Parathyroid adenoma (tissue), 2 donors: ENCODE results near the gene LAMC3.
"Not testable (repeated sequence)": the region's sequence is repeated elsewhere in the genome, so short reads cannot be mapped to it uniquely, and the experiment has no call there.

Experiments used
- H2AFZ ChIP-seq: fragments of 300-600 bp; sonication (generic); one replicate; pipeline ENCODE4 v1.7.0; 2017; ENCODE audit warnings: antibody characterized with exemption, mild to moderate bottlenecking
- H3K27ac ChIP-seq: fragments of 300-600 bp; sonication (generic); one replicate; pipeline ENCODE4 v1.7.0; 2017
- H3K27me3 ChIP-seq: fragments of 300-600 bp; sonication (generic); one replicate; pipeline ENCODE4 v1.7.0; 2017; ENCODE audit warnings: low read length; ENCODE audit not compliant: control insufficient read depth, insufficient read depth
- H3K36me3 ChIP-seq: fragments of 300-600 bp; sonication (generic); one replicate; pipeline ENCODE4 v1.7.0; 2017; ENCODE audit warnings: low read length; ENCODE audit not compliant: control insufficient read depth, insufficient read depth
- H3K4me1 ChIP-seq: fragments of 300-600 bp; sonication (generic); one replicate; pipeline ENCODE4 v1.7.0; 2017; ENCODE audit warnings: control low read depth
- H3K4me2 ChIP-seq: fragments of 300-600 bp; sonication (generic); one replicate; pipeline ENCODE4 v1.7.0; 2017; ENCODE audit warnings: low read length
- H3K4me3 ChIP-seq: fragments of 300-600 bp; sonication (generic); one replicate; pipeline ENCODE4 v1.7.0; 2017; ENCODE audit warnings: low read depth, low read length
- H3K79me2 ChIP-seq: fragments of 300-600 bp; sonication (generic); one replicate; pipeline ENCODE4 v1.7.0; 2017; ENCODE audit warnings: control low read depth
- H3K9ac ChIP-seq: fragments of 300-600 bp; sonication (generic); one replicate; pipeline ENCODE4 v1.7.0; 2017; ENCODE audit warnings: mild to moderate bottlenecking
- H3K9me3 ChIP-seq: fragments of 300-600 bp; sonication (generic); one replicate; pipeline ENCODE4 v1.7.0; 2017; ENCODE audit warnings: low read length; ENCODE audit not compliant: control insufficient read depth
- TF ChIP-seq, protein P1 (sequence below): fragments of 300-600 bp; sonication (generic); IDR thresholded peaks from one replicate; pipeline ENCODE4 v1.7.0; 2017; ENCODE audit warnings: antibody characterized with exemption, mild to moderate bottlenecking
- donor health status: primary hyperparathyroidism.

The LAMC3 gene

DNA sequence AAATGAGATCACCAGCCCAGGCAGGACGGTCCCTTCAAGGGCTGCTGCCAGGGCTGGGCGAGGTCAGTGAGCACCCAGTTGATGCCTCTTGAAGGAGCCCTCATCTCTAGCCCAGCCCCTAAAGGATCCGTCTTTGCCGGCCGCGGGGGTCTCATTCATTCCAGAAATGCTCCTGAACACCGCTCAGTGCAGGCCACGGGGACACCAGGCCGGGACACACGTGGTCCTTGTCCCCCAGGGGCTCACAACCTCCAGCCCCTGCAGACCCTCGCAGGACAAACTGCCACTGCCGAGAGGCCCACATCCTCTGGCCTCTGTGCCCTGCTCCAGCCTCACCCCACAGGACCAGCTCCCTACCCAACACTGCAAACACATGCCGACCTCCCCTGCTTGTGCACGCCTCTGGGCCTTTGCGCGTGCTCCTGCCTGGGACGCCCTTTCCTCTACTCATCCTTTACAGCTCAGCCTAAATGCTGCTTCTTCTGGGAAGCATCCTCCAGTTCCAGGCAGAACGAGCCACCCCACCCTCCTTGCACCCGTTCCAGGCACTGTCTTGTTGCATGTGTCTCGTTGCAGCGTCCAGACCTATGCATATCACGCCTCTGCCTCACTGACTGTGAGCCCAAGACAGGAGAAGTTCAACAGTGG, 10.3 kb upstream of the LAMC3 start:
- Histone ChIP-seq H3K9me3 (no peaks in the 10 kb centered on the region), H3K4me2 (no peak overlapping the region), H3K27ac (no peak overlapping the region), H3K36me3 (no peaks in the 10 kb centered on the region), H3K27me3 (no peaks in the 10 kb centered on the region), H3K4me1 (no peaks in the 10 kb centered on the region), H3K4me3 (no peak overlapping the region), H3K9ac (no peak overlapping the region), H3K79me2 (no peaks in the 10 kb centered on the region), H2AFZ (no peak overlapping the region)
- TF ChIP-seq, protein P1, sequence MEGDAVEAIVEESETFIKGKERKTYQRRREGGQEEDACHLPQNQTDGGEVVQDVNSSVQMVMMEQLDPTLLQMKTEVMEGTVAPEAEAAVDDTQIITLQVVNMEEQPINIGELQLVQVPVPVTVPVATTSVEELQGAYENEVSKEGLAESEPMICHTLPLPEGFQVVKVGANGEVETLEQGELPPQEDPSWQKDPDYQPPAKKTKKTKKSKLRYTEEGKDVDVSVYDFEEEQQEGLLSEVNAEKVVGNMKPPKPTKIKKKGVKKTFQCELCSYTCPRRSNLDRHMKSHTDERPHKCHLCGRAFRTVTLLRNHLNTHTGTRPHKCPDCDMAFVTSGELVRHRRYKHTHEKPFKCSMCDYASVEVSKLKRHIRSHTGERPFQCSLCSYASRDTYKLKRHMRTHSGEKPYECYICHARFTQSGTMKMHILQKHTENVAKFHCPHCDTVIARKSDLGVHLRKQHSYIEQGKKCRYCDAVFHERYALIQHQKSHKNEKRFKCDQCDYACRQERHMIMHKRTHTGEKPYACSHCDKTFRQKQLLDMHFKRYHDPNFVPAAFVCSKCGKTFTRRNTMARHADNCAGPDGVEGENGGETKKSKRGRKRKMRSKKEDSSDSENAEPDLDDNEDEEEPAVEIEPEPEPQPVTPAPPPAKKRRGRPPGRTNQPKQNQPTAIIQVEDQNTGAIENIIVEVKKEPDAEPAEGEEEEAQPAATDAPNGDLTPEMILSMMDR: no peak

DNA sequence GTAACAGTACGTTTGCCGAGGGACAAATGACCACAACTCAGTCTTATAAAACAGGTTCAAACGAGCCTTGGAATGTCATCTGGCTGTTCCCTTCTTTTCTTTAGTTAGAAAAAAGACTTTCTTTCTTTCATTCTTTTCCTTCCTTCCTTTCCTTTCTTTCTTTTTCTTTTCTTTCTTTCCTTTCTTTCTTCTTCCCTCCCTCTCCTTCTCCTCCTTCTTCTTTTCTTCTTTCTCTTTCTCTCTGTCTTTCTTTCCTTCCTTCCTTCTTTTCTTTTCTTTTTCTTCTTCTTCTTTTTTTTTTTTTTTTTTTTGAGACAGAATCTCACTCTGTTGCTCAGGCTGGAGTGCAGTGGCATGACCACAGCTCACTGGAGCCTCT, 9.7 kb upstream of the LAMC3 start:
- Histone ChIP-seq H3K4me1 (no peaks in the 10 kb centered on the region), H3K36me3 (no peaks in the 10 kb centered on the region), H3K9ac (no peak overlapping the region), H3K27me3 (no peaks in the 10 kb centered on the region), H2AFZ (no peak overlapping the region), H3K9me3 (no peaks in the 10 kb centered on the region), H3K79me2 (no peaks in the 10 kb centered on the region), H3K4me3 (no peak overlapping the region), H3K27ac (no peak overlapping the region), H3K4me2 (no peak overlapping the region)
- TF ChIP-seq, protein P1: no peak

DNA sequence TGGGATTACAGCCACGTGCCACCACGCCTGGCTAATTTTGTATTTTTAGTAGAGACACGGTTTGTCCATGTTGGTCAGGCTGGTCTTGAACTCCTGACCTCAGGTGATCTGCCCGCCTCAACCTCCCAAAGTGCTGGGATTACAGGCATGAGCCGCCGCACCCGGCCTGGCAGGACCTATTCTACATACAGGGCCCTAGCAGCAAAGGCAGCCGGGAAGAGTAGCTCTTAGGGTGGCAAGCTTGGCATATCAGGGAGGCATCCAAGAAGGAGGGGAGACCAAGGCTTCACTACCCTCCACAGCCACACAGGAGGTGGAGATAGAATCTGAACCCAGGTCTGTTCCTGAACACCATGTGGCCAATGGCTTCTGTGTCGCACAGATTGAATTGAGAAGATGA, 8.4 kb upstream of the LAMC3 start:
- not testable (repeated sequence) for H3K36me3 ChIP-seq, H3K9me3 ChIP-seq, H3K27ac ChIP-seq, H3K4me2 ChIP-seq, H3K27me3 ChIP-seq, H3K4me1 ChIP-seq, H2AFZ ChIP-seq, H3K79me2 ChIP-seq, H3K4me3 ChIP-seq, H3K9ac ChIP-seq

DNA sequence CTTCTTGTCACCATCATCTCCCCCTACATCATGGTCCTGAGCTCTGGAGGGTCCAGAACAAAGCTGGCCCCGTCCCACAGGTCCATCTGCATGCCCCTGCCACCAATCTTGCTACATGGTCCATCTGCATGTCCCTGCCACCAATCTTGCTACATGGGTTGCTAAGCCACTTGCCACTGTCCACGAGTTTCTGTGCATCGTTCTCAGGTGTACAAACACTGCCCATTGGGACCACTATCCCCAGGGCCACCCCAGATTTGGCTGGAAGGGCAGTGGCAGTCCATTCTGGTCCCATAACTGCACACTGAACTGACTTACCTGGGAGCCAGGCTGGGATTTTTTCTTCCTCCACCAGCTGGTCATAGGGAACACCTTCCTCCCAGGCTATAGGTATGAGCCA, 8.0 kb upstream of the LAMC3 start:
- H3K4me1 ChIP-seq: no peaks in the 10 kb centered on the region
- H3K9me3 ChIP-seq: no peaks in the 10 kb centered on the region
- H3K79me2 ChIP-seq: no peaks in the 10 kb centered on the region
- H3K27ac ChIP-seq: no peak overlapping the region
- no peak overlapping the region for H3K9ac ChIP-seq
- H2AFZ ChIP-seq: no peak overlapping the region
- no peak overlapping the region for H3K4me2 ChIP-seq
- no peaks in the 10 kb centered on the region for H3K36me3 ChIP-seq
- H3K4me3 ChIP-seq: no peak overlapping the region
- H3K27me3 ChIP-seq: no peaks in the 10 kb centered on the region
- TF ChIP-seq, protein P1: no peak

DNA sequence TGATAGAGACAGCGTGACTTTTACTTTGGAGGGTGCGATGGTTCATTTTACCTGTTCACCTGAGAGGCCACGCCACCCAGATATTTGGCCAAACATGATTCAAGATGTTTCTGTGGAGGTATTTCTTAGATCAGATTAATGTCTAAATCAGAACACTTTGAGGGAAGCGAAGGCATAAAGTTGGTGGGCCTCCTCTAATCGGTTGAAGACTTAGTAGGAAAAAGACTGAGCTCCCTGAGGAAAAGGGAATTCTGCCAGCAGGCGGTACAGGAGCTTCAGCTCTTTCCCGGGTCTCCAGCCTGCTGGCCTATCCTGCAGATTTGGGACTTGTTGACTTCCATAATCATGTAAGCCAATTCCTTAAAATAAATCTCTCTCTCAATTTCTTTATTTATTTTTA, 7.0 kb upstream of the LAMC3 start:
- H2AFZ ChIP-seq: no peak overlapping the region
- H3K36me3 ChIP-seq: no peaks in the 10 kb centered on the region
- H3K27me3 ChIP-seq: no peaks in the 10 kb centered on the region
- H3K4me2 ChIP-seq: no peak overlapping the region
- H3K27ac ChIP-seq: no peak overlapping the region
- no peak overlapping the region for H3K9ac ChIP-seq
- H3K4me1 ChIP-seq: no peaks in the 10 kb centered on the region
- no peak overlapping the region for H3K4me3 ChIP-seq
- H3K79me2 ChIP-seq: no peaks in the 10 kb centered on the region
- TF ChIP-seq, protein P1: no peak
- no peaks in the 10 kb centered on the region for H3K9me3 ChIP-seq
